ENCODE measurements around the gene GPR50. TPM values are rescaled to one million over a fixed set of nuclear protein-coding genes. Genes with fewer than 3 reads are reported as not detected.

GPR50 gene
- total RNA-seq, 1 experiment from 2014 or later = not detected

DNA sequence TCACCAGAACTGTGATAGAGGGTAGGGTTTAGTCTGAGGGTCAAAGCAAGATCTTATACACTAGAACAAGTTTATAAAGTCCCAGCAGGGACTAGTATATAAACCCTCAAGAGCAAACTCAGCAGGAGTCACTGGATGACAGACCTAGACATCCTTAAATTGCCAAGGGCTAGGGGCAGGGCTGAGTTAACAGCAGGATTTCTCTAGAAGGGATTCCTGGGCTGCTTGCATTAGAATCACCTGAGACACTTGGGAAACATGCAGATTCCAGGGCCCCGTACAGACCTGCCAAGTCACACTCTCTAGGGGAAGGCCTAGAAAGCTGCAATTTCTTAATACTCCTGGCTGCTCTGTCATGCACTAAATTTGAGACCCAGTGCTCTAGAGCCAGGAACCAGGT, 6.6 kb upstream of the GPR50 start:
- DNase-seq = no peak
- no peaks in the 10 kb centered on the region for H3K4me1 Mint-ChIP-seq (ENCODE audit: low read depth, unreplicated experiment)
- H3K9me3 Mint-ChIP-seq (ENCODE audit: low read depth, unreplicated experiment) = no peaks in the 10 kb centered on the region
- no peaks in the 10 kb centered on the region for H3K36me3 Mint-ChIP-seq (ENCODE audit: insufficient read depth, unreplicated experiment)
- H3K27me3 Mint-ChIP-seq (ENCODE audit: unreplicated experiment) = peaks cover 15% of the 10 kb centered on the region
- intact Hi-C loops (cut with micrococcal nuclease; ENCODE audit: unreplicated experiment) = no loop called here
- no TSS peak for BruUV-seq (replicated peaks)
- H3K4me3 Mint-ChIP-seq (ENCODE audit: low read depth, unreplicated experiment) = no peak overlapping the region
- H3K27ac Mint-ChIP-seq (ENCODE audit: unreplicated experiment) = no peak overlapping the region
- CTCF ChIA-PET = no interaction called here
- TF ChIP-seq, protein P1, sequence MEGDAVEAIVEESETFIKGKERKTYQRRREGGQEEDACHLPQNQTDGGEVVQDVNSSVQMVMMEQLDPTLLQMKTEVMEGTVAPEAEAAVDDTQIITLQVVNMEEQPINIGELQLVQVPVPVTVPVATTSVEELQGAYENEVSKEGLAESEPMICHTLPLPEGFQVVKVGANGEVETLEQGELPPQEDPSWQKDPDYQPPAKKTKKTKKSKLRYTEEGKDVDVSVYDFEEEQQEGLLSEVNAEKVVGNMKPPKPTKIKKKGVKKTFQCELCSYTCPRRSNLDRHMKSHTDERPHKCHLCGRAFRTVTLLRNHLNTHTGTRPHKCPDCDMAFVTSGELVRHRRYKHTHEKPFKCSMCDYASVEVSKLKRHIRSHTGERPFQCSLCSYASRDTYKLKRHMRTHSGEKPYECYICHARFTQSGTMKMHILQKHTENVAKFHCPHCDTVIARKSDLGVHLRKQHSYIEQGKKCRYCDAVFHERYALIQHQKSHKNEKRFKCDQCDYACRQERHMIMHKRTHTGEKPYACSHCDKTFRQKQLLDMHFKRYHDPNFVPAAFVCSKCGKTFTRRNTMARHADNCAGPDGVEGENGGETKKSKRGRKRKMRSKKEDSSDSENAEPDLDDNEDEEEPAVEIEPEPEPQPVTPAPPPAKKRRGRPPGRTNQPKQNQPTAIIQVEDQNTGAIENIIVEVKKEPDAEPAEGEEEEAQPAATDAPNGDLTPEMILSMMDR (IDR thresholded peaks at IDR 0.05; ENCODE audit: unreplicated experiment) = no peak

DNA sequence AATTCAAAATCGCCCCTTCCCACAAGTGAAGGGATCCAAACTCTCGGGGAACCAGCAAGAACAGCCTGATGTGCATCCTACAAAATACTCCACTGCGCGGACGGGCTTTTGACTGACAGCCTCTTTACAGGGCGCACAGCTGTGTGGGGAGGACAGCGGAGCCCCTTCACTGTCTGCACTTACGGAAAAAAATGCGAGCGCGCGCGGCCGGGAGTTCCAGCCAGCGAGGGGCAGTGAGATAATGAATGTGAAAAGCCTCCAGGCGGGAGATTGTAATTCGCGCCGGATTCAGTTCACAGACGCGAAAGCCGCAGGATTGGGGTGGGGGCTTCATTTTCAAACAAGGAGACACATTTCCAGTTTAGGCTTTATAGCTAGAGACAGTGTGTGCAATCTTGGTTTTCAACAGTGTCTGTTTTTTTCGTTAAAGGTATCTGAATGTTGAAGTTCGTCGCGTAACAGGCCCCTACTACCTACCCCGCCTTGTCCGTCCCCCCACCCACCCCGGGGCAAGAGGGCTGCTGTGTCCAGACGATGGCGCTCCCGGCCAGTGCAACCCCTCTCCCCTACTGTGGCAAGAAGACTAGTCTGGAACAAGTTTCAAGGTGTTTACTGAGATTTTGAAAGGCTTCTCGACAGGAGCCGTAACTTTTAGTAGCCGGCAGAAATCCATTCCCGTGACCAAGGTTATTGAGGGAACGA, 1.7 kb upstream of the GPR50 start:
- no peak for DNase-seq
- Mint-ChIP-seq H3K36me3 (ENCODE audit: insufficient read depth, unreplicated experiment) (no peaks in the 10 kb centered on the region), H3K27me3 (ENCODE audit: unreplicated experiment) (peaks cover 21% of the 10 kb centered on the region), H3K9me3 (ENCODE audit: low read depth, unreplicated experiment) (no peaks in the 10 kb centered on the region), H3K4me3 (ENCODE audit: low read depth, unreplicated experiment) (no peak overlapping the region), H3K4me1 (ENCODE audit: low read depth, unreplicated experiment) (no peaks in the 10 kb centered on the region), H3K27ac (ENCODE audit: unreplicated experiment) (no peak overlapping the region)
- BruUV-seq (replicated peaks) = no TSS peak
- CTCF ChIA-PET = no interaction called here
- TF ChIP-seq, protein P1 (IDR thresholded peaks at IDR 0.05; ENCODE audit: unreplicated experiment) = no peak
- intact Hi-C loops (cut with micrococcal nuclease; ENCODE audit: unreplicated experiment) = no loop called here

DNA sequence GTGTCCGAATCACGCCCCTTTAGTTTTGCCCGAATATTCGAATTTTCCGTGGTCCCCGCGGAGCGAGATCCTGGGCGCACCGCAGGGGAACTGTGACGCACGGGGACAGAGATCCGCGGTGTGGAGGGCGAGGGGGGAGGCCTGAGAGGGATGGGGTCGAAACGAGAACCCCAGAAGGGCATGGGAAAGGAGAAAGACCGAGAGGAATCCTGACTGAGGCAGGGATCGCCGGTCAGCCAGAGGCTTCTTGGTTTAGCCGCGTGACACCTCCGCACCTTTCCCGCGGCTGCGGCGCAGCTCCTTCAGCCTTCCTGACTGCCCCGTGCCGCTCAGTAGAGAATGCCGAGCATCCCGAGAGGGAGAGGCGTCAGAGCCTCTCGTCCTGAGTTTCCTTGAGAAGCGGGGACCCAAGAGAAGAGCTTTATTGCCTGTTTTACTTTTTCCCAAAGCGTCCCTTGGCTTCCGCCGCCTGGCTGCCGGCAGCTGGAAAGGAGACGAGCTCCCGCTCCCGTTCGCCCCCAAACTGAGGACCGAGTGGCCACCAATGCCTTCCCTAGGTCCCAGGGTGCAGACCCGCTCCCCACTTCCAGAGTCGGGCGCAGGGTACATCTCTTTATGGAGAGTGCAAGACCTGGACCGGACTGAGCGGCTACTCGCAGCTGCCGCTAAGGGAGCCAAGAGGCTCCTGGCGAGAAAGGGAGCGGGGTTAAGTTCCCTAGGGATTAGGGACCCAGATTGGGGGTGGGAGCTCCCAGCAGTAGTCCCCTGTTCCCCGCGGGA, 911 bp upstream of the GPR50 start:
- no peak for DNase-seq
- Mint-ChIP-seq H3K9me3 (ENCODE audit: low read depth, unreplicated experiment) (peaks cover 4% of the 10 kb centered on the region), H3K27me3 (ENCODE audit: unreplicated experiment) (peaks cover 29% of the 10 kb centered on the region), H3K4me3 (ENCODE audit: low read depth, unreplicated experiment) (no peak overlapping the region), H3K27ac (ENCODE audit: unreplicated experiment) (no peak overlapping the region), H3K4me1 (ENCODE audit: low read depth, unreplicated experiment) (no peaks in the 10 kb centered on the region), H3K36me3 (ENCODE audit: insufficient read depth, unreplicated experiment) (no peaks in the 10 kb centered on the region)
- intact Hi-C loops (cut with micrococcal nuclease; ENCODE audit: unreplicated experiment) = no loop called here
- BruUV-seq (replicated peaks) = no TSS peak
- CTCF ChIA-PET = no interaction called here
- TF ChIP-seq, protein P1 (IDR thresholded peaks at IDR 0.05; ENCODE audit: unreplicated experiment) = no peak

DNA sequence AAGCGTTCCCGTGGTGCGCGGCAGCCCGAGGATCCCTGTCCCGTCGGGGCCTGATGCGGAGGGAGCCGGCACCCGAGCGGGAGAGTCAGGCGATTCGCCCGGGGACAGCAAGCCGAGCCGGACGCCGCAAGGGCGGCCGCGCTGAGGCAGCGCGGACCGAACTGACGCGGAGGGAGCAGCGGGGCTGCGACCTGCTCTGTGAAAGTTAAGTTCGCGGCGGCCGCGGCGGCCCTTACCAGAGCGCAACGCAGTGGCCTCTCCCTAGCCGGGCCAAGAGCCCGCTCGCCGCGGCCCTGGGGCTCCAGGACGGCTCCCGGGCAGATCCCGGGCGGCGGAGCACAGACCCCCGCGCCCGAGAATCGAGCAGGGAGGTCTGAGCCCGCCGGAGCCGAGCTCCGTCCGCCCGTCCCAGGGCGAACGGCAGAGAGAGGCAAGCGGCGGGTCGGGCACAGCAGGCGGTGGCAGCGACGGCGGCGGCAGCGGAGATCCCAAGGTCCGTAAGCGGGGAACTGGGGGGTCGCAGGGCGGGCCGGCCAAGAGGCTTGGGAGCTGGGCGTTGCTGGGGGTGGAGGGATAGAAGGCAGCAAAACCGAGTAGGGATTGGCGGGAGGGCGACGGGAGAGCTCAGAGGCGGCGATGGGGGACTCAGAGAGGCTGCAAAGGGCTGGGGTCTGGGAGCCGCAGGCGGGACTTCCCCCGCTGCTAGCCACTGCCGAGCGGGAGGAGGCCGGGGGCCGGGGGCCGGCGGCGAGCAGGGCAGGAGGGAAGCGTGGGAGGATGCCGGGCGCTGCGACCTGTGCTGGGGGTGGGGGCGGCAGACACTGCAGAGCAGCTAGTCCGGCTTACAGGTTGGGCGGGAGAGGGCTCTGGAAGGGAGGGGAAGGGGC, 1.0 kb downstream of the GPR50 start:
- Mint-ChIP-seq H3K4me1 (ENCODE audit: low read depth, unreplicated experiment) (no peaks in the 10 kb centered on the region), H3K9me3 (ENCODE audit: low read depth, unreplicated experiment) (peaks cover 4% of the 10 kb centered on the region), H3K27ac (ENCODE audit: unreplicated experiment) (no peak overlapping the region), H3K36me3 (ENCODE audit: insufficient read depth, unreplicated experiment) (no peaks in the 10 kb centered on the region), H3K4me3 (ENCODE audit: low read depth, unreplicated experiment) (peak overlapping the region; percentile 20), H3K27me3 (ENCODE audit: unreplicated experiment) (peaks cover 41% of the 10 kb centered on the region)
- intact Hi-C loops (cut with micrococcal nuclease; ENCODE audit: unreplicated experiment) = no loop called here
- no TSS peak for BruUV-seq (replicated peaks)
- CTCF ChIA-PET = no interaction called here
- no peak for DNase-seq
- TF ChIP-seq, protein P1 (IDR thresholded peaks at IDR 0.05; ENCODE audit: unreplicated experiment) = no peak
